Epithelial cell of esophagus (primary cell): ENCODE measurements around the gene GRPEL2.
"Not testable (repeated sequence)": the region's sequence is repeated elsewhere in the genome, so short reads cannot be mapped to it uniquely, and the experiment has no call there.

Experiments used
- DNase-seq: peaks from one replicate; pipeline ENCODE4 v3.0.0; 2010; ENCODE audit warnings: low read depth
- H3K4me3 ChIP-seq: 2 replicates; pipeline ENCODE4 v1.5.1; 2011; ENCODE audit warnings: mild to moderate bottlenecking, low read length, control low read depth
- TF ChIP-seq, protein P1 (sequence below): IDR thresholded peaks from 2 replicates; pipeline ENCODE4 v1.5.1; 2011; ENCODE audit warnings: low read depth, mild to moderate bottlenecking, low read length, control low read depth, inconsistent platforms; ENCODE audit not compliant: insufficient read depth; ENCODE audit errors: missing control alignments

GRPEL2 gene

DNA sequence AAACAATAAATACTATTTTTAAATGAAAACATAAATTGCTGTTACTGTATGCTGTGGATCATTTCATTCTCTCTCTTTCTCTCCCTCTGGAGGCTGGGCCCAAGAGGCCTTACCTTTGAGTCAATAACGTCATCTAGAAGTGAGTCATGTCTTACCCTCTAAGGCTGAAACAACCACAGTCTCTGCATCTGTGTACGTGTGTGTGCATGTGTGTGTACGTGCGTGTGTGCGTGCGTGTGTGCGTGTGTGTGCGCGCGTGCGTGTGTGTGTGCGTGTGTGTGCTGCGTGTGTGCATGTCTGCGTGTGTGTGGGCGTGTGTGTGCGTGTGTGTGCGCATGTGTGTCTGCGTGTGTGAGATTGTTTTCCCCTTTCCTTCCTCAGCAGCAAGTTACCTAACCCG lies 47.4 kb downstream of the GRPEL2 start:
- TF ChIP-seq, protein P1, sequence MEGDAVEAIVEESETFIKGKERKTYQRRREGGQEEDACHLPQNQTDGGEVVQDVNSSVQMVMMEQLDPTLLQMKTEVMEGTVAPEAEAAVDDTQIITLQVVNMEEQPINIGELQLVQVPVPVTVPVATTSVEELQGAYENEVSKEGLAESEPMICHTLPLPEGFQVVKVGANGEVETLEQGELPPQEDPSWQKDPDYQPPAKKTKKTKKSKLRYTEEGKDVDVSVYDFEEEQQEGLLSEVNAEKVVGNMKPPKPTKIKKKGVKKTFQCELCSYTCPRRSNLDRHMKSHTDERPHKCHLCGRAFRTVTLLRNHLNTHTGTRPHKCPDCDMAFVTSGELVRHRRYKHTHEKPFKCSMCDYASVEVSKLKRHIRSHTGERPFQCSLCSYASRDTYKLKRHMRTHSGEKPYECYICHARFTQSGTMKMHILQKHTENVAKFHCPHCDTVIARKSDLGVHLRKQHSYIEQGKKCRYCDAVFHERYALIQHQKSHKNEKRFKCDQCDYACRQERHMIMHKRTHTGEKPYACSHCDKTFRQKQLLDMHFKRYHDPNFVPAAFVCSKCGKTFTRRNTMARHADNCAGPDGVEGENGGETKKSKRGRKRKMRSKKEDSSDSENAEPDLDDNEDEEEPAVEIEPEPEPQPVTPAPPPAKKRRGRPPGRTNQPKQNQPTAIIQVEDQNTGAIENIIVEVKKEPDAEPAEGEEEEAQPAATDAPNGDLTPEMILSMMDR, result no peak
- no peak overlapping the region for H3K4me3 ChIP-seq
- DNase-seq, result peak; percentile 83

DNA sequence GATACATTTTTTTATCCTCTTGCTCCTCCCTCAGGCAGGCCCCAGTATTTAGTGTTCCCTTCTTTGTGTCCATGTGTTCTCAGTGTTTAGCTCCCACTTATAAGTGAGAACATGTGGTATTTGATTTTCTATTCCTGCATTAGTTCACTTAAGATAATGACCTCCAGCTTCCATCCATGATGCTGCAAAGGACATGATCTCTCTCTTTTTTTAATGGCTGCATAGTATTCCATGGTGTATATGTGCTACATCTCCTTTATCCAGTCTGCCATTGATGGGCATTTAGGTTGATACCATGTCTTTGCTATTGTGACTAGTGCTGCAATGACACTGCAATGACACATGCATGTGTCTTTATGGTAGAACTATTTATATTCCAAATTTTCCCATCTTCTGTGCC lies 49.7 kb downstream of the GRPEL2 start:
- not testable (repeated sequence) for DNase-seq, H3K4me3 ChIP-seq

DNA sequence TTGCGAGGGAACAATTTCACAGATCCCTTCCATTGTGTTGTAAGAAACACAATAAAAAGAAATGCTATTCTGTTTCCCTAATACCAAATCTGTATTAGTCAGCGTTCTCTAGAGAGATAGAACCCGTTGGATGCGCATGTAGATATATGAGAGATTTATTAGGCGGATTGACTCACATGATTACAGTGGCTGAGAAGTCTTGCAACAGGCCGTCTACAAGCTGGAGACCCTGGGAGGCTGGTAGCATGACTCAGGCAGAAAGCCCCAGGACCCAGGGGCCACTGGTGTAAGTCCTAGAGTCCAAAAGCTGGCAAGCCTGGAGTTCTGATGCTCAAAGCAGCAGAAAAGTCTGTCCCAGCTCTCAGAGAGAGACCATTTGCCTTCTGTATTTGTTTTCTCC lies 52.2 kb downstream of the GRPEL2 start:
- H3K4me3 ChIP-seq, result no peak overlapping the region
- no peak for DNase-seq
- TF ChIP-seq, protein P1, result no peak

DNA sequence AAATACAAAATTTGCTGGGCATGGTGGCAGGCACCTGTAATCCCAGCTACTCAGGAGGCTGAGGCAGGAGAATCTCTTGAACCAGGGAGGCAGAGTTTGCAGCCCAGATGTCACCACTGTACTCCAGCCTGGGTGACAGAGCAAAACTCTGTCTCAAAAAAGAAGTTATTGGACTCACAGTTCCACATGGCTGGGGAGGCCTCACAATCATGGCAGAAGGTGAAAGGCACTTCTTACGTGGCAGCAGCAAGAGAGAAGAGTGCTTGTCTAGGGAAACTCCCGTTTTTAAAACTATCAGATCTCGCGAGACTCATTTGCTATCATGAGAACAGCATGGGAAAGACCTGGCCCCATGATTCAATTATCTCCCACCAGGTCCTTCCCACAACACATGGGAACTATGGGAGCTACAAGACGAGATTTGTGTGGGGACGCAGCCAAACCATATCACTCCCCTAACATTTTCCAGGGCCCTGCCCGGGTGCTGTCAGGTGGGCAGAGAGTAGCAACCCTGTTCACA lies 53.5 kb downstream of the GRPEL2 start:
- DNase-seq, H3K4me3 ChIP-seq: not testable (repeated sequence)

DNA sequence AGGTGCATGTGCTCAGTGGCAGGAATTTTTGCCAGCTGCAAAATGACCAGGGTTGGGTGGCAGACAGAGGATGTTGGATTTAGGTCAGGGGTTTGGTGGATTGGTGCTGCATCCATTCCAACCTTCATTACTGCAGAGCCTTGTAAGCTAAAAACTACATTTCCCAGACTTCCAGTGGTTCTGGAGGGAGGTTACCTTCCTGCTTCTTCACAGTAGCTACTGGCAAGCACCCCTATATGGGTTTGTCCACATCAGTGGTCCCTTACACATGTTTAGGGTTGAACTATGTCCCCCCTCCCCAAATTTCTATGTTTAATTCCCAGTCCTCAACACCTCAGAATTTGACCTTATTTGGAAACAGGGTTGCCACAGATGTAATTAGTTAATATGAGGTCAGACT lies 54.5 kb downstream of the GRPEL2 start:
- DNase-seq, result no peak

DNA sequence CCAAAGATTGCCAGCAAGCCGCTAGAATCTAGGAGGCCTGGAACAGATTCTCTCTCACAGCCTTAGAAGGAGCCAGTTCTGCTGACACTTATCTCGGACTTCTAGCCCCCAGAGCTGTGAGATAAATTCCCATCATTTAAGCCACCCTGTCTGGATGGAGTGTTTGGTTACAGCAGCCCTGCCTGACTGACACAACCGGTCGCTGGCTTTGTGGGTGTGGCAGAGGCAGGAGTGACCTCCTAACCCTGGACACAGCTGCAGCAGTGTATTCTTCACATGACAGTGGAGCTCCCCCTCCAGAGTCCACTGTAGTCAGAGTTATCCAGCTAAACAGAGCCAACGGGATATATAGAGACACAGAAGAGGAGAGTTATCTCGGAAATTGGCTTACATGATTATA lies 55.0 kb downstream of the GRPEL2 start:
- no peak for DNase-seq
- TF ChIP-seq, protein P1, result no peak
- no peak overlapping the region for H3K4me3 ChIP-seq

More for the DNA sequence above, 54.5 kb downstream of the GRPEL2 start:
- TF ChIP-seq, protein P1, result no peak
- no peak overlapping the region for H3K4me3 ChIP-seq

DNA sequence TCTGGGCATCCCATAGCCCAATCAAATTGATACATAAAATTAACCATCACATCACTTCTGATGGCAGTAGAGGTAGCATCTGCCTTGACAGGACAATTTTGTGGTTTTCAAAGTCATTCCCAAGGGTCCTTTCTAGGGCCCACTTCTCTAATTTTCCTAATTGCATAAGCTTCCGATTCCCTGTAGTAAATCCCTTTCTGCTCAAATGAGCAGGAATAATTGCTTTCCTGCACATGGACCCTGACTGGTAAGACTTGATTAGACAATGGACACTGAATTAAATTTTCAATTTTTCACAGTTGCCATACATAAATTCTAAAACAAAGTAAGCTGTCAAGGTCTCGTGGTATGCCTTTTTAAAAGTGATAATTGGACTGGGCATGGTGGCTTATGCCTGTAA lies 55.8 kb downstream of the GRPEL2 start:
- no peak overlapping the region for H3K4me3 ChIP-seq
- TF ChIP-seq, protein P1, result no peak
- DNase-seq, result no peak

DNA sequence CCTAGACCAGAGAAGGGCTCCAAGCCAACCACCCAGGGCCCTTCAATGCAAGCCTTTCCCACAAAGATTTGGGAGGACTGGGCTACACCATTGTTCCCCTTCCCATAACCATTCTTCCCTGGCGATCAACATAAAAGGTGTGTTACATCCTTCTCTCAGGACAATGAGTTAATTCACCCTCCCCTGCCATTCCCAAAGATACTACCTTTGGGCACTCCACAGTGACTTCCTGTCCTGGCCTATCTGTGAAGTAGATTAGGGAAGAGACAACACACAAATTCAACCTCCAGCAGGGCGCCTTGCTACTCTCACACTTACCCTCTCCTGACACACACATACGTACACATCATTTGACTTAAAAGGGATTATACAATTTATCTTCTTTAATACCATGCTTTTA lies 57.0 kb downstream of the GRPEL2 start:
- DNase-seq, result no peak
- TF ChIP-seq, protein P1, result no peak
- H3K4me3 ChIP-seq, result no peak overlapping the region
